GM12878 (cell line): ENCODE results near the gene CTSL. TPM values are rescaled to one million over a fixed set of nuclear protein-coding genes. Genes with fewer than 3 reads are reported as not detected.

Source experiments
- ATAC-seq: fragments of 200-7000 bp; cut with Tn5 transposase; 3 replicates; pipeline ENCODE4 v1.9.1; 2020; ENCODE audit warnings: mild to moderate bottlenecking, moderate library complexity
- Bru-seq: library from RNA; stranded (reverse); fragments of 400-500 nt; gene quantifications from one replicate; lab custom pipeline; 2021; lab: Mats Ljungman, UMichigan
- BruChase-seq, 2 experiments: library from RNA; stranded (reverse); fragments of 400-500 nt; gene quantifications; one replicate each; lab custom pipeline; 2021; lab: Mats Ljungman, UMichigan
- BruUV-seq: library from RNA; stranded (reverse); fragments of 400-500 nt; replicated peaks from 2 replicates; lab custom pipeline; 2021; lab: Mats Ljungman, UMichigan
- CTCF ChIA-PET: fragments of 300-600 bp; sonication (Branson Sonifier 250); formaldehyde crosslinking; extraction: SDS; loops from one replicate; lab custom pipeline; 2021; ENCODE audit warnings: inconsistent platforms; lab: Yijun Ruan, JAX
- POLR2A ChIA-PET: fragments of 350-600 bp; formaldehyde crosslinking; extraction: SDS; loops from one replicate; lab custom pipeline; 2021; ENCODE audit warnings: inconsistent platforms; lab: Charles Lee
- RAD21 ChIA-PET: fragments of 300-600 bp; sonication (Branson Sonifier 250); formaldehyde crosslinking; loops from one replicate; lab custom pipeline; 2023; ENCODE audit warnings: antibody characterized with exemption; ENCODE audit not compliant: unreplicated experiment; lab: Charles Lee
- SMC1A ChIA-PET: fragments of 300-600 bp; sonication (Branson Sonifier 250); formaldehyde crosslinking; loops from one replicate; lab custom pipeline; 2023; ENCODE audit not compliant: unreplicated experiment, uncharacterized antibody; lab: Charles Lee
- DNase-seq: peaks from one replicate; pipeline ENCODE4 v3.0.0-alpha.2; 2011; ENCODE audit warnings: low read depth, low spot score
- FAIRE-seq: peaks from 3 replicates; lab custom pipeline; 2011; peaks lifted over from hg19 to GRCh38; lab: Jason Lieb, UNC
- H2AFZ ChIP-seq: 2 replicates; pipeline ENCODE4 v1.6.0; 2011; ENCODE audit warnings: low read depth, low read length, control low read depth; ENCODE audit not compliant: control insufficient read depth
- H3K27ac ChIP-seq: 2 replicates; pipeline ENCODE4 v1.5.1; 2011; ENCODE audit warnings: control low read depth; ENCODE audit not compliant: control insufficient read depth, insufficient read depth
- H3K27me3 ChIP-seq, 2 experiments: replicated peaks in 1 of 2; 2 replicates each; pipeline versions ENCODE4 v1.6.0 to v1.6.1; 2011; ENCODE audit warnings: low read length in 1 of 2; ENCODE audit not compliant: control insufficient read depth in 2 of 2, insufficient read depth in 2 of 2
- H3K36me3 ChIP-seq, 2 experiments: 2 replicates each; pipeline ENCODE4 v1.5.1; 2011; ENCODE audit warnings: low read length in 1 of 2; ENCODE audit not compliant: control insufficient read depth in 2 of 2, insufficient read depth in 2 of 2
- H3K4me1 ChIP-seq: 2 replicates; pipeline ENCODE4 v1.6.1; 2011; ENCODE audit warnings: mild to moderate bottlenecking, low read length, moderate library complexity, mixed read lengths; ENCODE audit not compliant: control insufficient read depth, insufficient read depth
- H3K4me2 ChIP-seq: 2 replicates; pipeline ENCODE4 v1.6.0; 2011; ENCODE audit warnings: control low read depth; ENCODE audit not compliant: control insufficient read depth, insufficient read depth
- H3K4me3 ChIP-seq: fragments of 200-600 bp; sonication (generic); 2 replicates; pipeline ENCODE4 v1.5.1; 2016
- H3K79me2 ChIP-seq: 2 replicates; pipeline ENCODE4 v1.6.0; 2011; ENCODE audit warnings: low read length; ENCODE audit not compliant: control insufficient read depth, insufficient read depth
- H3K9ac ChIP-seq: 2 replicates; pipeline ENCODE4 v1.8.0; 2011; ENCODE audit warnings: low read length, control low read depth, mixed read lengths; ENCODE audit not compliant: control insufficient read depth, insufficient read depth
- H3K9me3 ChIP-seq: replicated peaks from 3 replicates; pipeline ENCODE4 v1.5.1; 2011; ENCODE audit warnings: mild to moderate bottlenecking, low read length; ENCODE audit not compliant: control insufficient read depth, insufficient read depth
- H4K20me1 ChIP-seq: 2 replicates; pipeline ENCODE4 v1.6.0; 2011; ENCODE audit not compliant: control insufficient read depth, insufficient read depth
- CBX3 ChIP-seq: fragments of 200-600 bp; sonication (generic); IDR thresholded peaks from 2 replicates; pipeline ENCODE4 v1.6.1; 2016; ENCODE audit warnings: low read depth, borderline replicate concordance
- CBX5 ChIP-seq: sonication (generic); IDR thresholded peaks from 2 replicates; pipeline ENCODE4 v1.6.1; 2016; ENCODE audit warnings: low read depth, moderate library complexity, mild to moderate bottlenecking, inconsistent platforms
- CHD2 ChIP-seq: IDR thresholded peaks from 2 replicates; pipeline ENCODE4 v1.6.1; 2011; ENCODE audit warnings: low read depth, low read length, improper control_type of control experiment, borderline replicate concordance
- KAT2A ChIP-seq: conservative IDR thresholded peaks from 2 replicates; pipeline ENCODE4 v1.6.1; 2011; ENCODE audit warnings: low read depth, low read length; ENCODE audit not compliant: control insufficient read depth
- SMAD1 ChIP-seq: fragments of 450-650 bp; IDR thresholded peaks from 2 replicates; pipeline ENCODE4 v1.6.1; 2018; ENCODE audit warnings: mild to moderate bottlenecking, low read depth; ENCODE audit not compliant: partially characterized antibody
- ZNF217 ChIP-seq: fragments of 450-650 bp; IDR thresholded peaks from 2 replicates; pipeline ENCODE4 v1.6.1; 2017; ENCODE audit warnings: antibody characterized with exemption, mild to moderate bottlenecking
- WGBS: methylation state at CpG from one replicate; pipeline ENCODE4 v1.1.6; 2016; ENCODE audit warnings: low lambda C conversion rate; ENCODE audit not compliant: insufficient replicate concordance, insufficient coverage; ENCODE audit errors: missing lambda C conversion rate; 5-methylcytosine and 5-hydroxymethylcytosine counted together
- in situ Hi-C: fragments of 300-500 bp; cut with MboI; formaldehyde crosslinking; loops from 9 replicates; pipeline ENCODE4 v1.14.3; 2018; ENCODE audit warnings: mixed read lengths
- intact Hi-C: fragments of 100-400 bp; cut with micrococcal nuclease; formaldehyde crosslinking; loops from one replicate; pipeline ENCODE4 v1.14.2; 2022; ENCODE audit not compliant: unreplicated experiment
- long read RNA-seq, 2 experiments: library from polyadenylated mRNA; unstranded; transcript quantifications; one replicate each; pipeline ENCODE4 v2.0.0, GENCODE V29; 2019 to 2020
- polyA minus RNA-seq, 3 experiments: library from RNA; depleted of rRNA, polyadenylated mRNA; stranded (reverse); fragments of >200 nt; gene quantifications; 2 replicates each; pipeline ENCODE4 v1.2.3, GENCODE V29; 2011
- polyA plus RNA-seq, 11 experiments: library from polyadenylated mRNA; depleted of rRNA in 4 of 11; unstranded in 6 of 11; stranded (reverse) in 5 of 11; fragments of >200 nt; fragmentation: Nextera tagmentation in 4 of 11; fragmentation: Illumina TruSeq in 1 of 11; extraction: Ambion mirVana in 4 of 11; extraction: Trizol in 1 of 11; gene quantifications; 1 replicate in 1 of 11; 2 replicates in 10 of 11; pipeline versions ENCODE4 v1.2.1 to v1.2.3, GENCODE V29; 2011 to 2016; ENCODE audit warnings: inconsistent platforms in 2 of 11, missing spikeins in 2 of 11, low read depth in 1 of 11
- total RNA-seq, 4 experiments: library from RNA; depleted of rRNA in 3 of 4; stranded (reverse); fragments of >200 nt in 3 of 4; fragmentation: Illumina TruSeq in 1 of 4; extraction: Trizol in 1 of 4; gene quantifications; 2 replicates each; pipeline versions ENCODE4 v1.2.1 to v1.2.3, GENCODE V29; 2013 to 2021
- TF ChIP-seq, protein P1 (sequence below), 3 experiments: IDR thresholded peaks in 2 of 3; conservative IDR thresholded peaks in 1 of 3; 2 replicates each; pipeline ENCODE4 v1.5.1; 2011; ENCODE audit warnings: low read depth in 3 of 3, low read length in 3 of 3, mild to moderate bottlenecking in 3 of 3, control low read depth in 2 of 3, moderate library complexity in 2 of 3, inconsistent platforms in 1 of 3, mixed read lengths in 1 of 3; ENCODE audit not compliant: control insufficient read depth in 2 of 3, insufficient read depth in 1 of 3; ENCODE audit errors: extremely low read depth in 1 of 3

CTSL gene
- 0.33 TPM in 1 of 2 replicates, not detected in the other for total RNA-seq (2013; cell fraction: nucleolus; rRNA removed)
- not detected in 2 replicates for total RNA-seq (2014; rRNA removed)
- total RNA-seq (2014; rRNA removed; fragmentation: Illumina TruSeq; extraction: Trizol) = not detected in 2 replicates
- 0.72 TPM in 1 of 2 replicates, not detected in the other for total RNA-seq (2021)
- not detected for polyA plus RNA-seq (2011; ENCODE audit: low read depth)
- not detected in 2 replicates for polyA plus RNA-seq (2011; rRNA removed)
- polyA plus RNA-seq (2011; cell fraction: cytosol; rRNA removed) = not detected in 2 replicates
- polyA plus RNA-seq (2011; cell fraction: nucleus; rRNA removed) = not detected in 2 replicates
- not detected in 2 replicates for polyA plus RNA-seq (2012)
- polyA plus RNA-seq (2014; fragmentation: Illumina TruSeq; extraction: Trizol) = not detected in 2 replicates
- not detected for polyA plus RNA-seq (2014; fragmentation: Nextera tagmentation; extraction: Ambion mirVana)
- polyA plus RNA-seq (2014; rRNA removed) = not detected in 2 replicates
- under 1 TPM in 1 of 2 experiments, not detected in 1; 0.24 TPM for polyA plus RNA-seq (2016; fragmentation: Nextera tagmentation; extraction: Ambion mirVana)
- polyA minus RNA-seq (2011; rRNA and poly(A)+ RNA removed) = not detected in 2 replicates
- 1.2 and 1.7 TPM in 2 replicates for polyA minus RNA-seq (2011; cell fraction: cytosol; rRNA and poly(A)+ RNA removed)
- 0.29 TPM in 1 of 2 replicates, not detected in the other for polyA minus RNA-seq (2011; cell fraction: nucleus; rRNA and poly(A)+ RNA removed)
- percentile 18 among the genes with signal in this experiment for Bru-seq, nascent RNA
- percentile 0 among the genes with signal in this experiment for BruChase-seq, experiment 1, labeled RNA remaining after a 6-hour chase
- BruChase-seq, experiment 2, labeled RNA remaining after a 2-hour chase = percentile 16 among the genes with signal in this experiment
- long read RNA-seq, experiment 1 = 0 reads
- long read RNA-seq, experiment 2 = 0 reads

DNA sequence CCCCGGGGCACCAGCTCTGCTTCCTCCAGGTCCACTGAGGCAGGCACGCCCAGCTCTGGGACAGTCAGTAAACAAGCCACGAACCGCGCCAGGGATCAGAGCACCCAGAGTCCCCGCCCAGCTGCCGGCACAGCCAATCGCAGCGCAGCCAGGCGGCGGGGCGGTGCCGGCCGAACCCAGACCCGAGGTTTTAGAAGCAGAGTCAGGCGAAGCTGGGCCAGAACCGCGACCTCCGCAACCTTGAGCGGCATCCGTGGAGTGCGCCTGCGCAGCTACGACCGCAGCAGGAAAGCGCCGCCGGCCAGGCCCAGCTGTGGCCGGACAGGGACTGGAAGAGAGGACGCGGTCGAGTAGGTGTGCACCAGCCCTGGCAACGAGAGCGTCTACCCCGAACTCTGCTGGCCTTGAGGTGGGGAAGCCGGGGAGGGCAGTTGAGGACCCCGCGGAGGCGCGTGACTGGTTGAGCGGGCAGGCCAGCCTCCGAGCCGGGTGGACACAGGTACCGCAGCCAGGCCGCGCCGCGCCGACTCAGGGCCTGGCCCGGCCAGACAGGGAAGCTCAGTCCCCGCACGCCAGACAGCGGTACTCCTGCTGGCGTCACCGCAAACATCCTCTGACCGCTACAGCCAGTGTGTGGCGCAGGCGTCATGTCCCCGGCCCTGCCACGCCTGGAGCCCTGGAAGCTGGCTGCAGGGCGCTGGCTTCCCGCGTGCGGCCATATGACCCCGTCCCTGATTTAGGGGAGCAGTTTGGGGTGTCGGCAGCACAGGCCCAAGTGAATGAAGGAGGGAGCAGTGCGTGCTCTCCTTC lies at the start of gene CTSL:
Gene CTSL, plus strand, starts transcription at position 220 of the 810 bp plus-strand sequence. CDS start 1,485 bp downstream, outside the sequence.
- Histone ChIP-seq H3K4me1 (no peaks in the 10 kb centered on the region; the same call in 1 of the 2 replicates), H3K27ac (no peak within 1 kb of the TSS), H3K36me3 (no peaks in the 10 kb centered on the region), H3K4me2 (peak within 1 kb of the TSS; percentile 86), H3K27me3 (peaks cover 1 to 8% of the 10 kb centered on the region in 2 experiments), H2AFZ (peak within 1 kb of the TSS; percentile 17; the same call in 1 of the 2 replicates), H3K79me2 (no peaks in the 10 kb centered on the region), H3K9ac (no peak within 1 kb of the TSS), H4K20me1 (no peaks in the 10 kb centered on the region), H3K4me3 (no peak within 1 kb of the TSS), H3K9me3 (no peaks in the 10 kb centered on the region; the same call in 2 of the 3 replicates)
- 55% methylated on average over 51 of the region's 67 CpGs for WGBS
- ChIA-PET SMC1A (no interaction called here), RAD21 (no interaction called here), POLR2A (no interaction called here), CTCF (no interaction called here)
- ATAC-seq (peak; percentile 18; the same call in 1 of the 3 replicates), DNase-seq (no peak), FAIRE-seq (no peak)
- BruUV-seq = no TSS peak
- in situ Hi-C loops = no loop called here
- intact Hi-C loops = no loop called here
- TF ChIP-seq CBX3 (no peak), CHD2 (no peak), SMAD1 (no peak), CBX5 (no peak), ZNF217 (no peak), KAT2A (no peak)
- TF ChIP-seq, protein P1, sequence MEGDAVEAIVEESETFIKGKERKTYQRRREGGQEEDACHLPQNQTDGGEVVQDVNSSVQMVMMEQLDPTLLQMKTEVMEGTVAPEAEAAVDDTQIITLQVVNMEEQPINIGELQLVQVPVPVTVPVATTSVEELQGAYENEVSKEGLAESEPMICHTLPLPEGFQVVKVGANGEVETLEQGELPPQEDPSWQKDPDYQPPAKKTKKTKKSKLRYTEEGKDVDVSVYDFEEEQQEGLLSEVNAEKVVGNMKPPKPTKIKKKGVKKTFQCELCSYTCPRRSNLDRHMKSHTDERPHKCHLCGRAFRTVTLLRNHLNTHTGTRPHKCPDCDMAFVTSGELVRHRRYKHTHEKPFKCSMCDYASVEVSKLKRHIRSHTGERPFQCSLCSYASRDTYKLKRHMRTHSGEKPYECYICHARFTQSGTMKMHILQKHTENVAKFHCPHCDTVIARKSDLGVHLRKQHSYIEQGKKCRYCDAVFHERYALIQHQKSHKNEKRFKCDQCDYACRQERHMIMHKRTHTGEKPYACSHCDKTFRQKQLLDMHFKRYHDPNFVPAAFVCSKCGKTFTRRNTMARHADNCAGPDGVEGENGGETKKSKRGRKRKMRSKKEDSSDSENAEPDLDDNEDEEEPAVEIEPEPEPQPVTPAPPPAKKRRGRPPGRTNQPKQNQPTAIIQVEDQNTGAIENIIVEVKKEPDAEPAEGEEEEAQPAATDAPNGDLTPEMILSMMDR (IDR thresholded peaks at IDR 0.05 in 2 of 3, conservative IDR thresholded peaks at IDR 0.05 in 1 of 3; ENCODE audit: control insufficient read depth in 2 of 3, extremely low read depth in 1 of 3, insufficient read depth in 1 of 3, low read depth in 3 of 3, low read length in 3 of 3) = no peak
